ENCODE data around the gene FOLR2. TPM values are rescaled to one million over a fixed set of nuclear protein-coding genes. Genes with fewer than 3 reads are reported as not detected.

FOLR2 gene
- total RNA-seq, 1 donor from 2014 or later, result 18.9 TPM

GRCh38 chr11:72229925-72230763 is 13.6 kb downstream of the FOLR2 start:
- no peak for DNase-seq (ENCODE audit: low spot score)

DNA sequence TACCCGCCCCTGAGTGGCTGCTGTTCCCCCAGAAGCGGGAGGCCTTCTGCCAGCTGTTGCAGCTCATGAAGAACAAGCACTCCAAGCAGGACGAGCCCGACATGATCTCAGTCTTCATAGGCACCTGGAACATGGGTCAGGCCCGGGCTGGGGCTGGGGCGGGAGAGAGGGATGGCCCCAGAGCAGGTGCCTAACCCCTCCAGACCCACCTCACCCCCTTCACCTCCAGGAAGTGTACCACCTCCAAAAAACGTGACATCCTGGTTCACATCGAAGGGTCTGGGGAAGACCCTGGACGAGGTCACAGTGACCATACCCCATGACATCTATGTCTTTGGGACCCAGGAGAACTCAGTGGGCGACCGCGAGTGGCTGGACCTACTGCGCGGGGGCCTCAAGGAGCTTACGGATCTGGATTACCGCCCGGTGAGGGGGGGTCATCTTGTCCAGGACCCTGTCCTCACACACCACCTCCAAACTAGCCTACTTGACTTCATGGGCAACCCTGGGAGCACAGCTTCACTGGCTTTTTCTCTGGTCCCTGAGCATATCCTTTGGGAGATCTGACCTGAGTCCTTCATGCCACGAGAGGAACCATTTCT is 14.3 kb downstream of the FOLR2 start:
- DNase-seq (ENCODE audit: low spot score), result no peak

GRCh38 chr11:72231396-72232259 is 15.0 kb downstream of the FOLR2 start:
- no peak for DNase-seq (ENCODE audit: low spot score)

- no peak for DNase-seq (ENCODE audit: low spot score)
These were observed 15.9 kb downstream of the FOLR2 start for GRCh38 chr11:72232260-72233055.

GRCh38 chr11:72233056-72233772 is 16.6 kb downstream of the FOLR2 start:
- DNase-seq (ENCODE audit: low spot score), result no peak

DNA sequence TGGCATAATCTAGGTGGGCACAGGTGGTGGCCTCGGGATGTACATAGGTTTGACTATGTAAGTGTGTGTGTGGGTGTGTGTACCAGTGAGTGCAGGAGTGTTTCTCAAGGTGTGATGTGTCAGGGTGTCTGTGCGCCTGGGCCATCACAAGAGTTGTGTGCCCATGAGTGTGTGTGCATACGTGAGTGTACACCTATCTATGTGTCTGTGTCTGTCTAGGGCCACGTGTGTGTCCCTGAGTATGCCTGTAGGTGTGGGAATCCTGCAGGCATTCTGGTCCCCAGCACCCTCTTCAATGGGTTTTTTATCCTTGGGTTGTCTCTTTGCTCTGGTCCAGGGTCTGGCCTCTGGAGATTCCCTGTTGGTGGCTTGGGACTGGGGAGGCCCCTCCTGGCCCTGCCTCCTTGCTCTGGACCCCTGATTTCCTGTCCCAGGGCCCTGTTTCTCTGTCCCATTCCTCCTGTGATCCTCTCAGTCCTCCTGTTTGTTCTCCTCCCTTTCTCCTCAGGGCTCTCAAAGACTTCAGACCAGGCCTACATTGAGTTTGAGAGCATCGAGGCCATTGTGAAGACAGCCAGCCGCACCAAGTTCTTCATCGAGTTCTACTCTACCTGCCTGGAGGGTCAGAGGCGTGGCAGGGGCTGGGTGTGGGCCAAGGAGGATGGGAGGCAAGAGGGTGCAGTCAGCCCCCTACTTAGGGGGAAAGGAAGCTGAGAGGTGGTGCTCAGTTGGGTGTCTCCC is 17.3 kb downstream of the FOLR2 start:
- no peak for DNase-seq (ENCODE audit: low spot score)

- DNase-seq (ENCODE audit: low spot score), result no peak
These were observed 17.9 kb downstream of the FOLR2 start for GRCh38 chr11:72234514-72234830.

DNA sequence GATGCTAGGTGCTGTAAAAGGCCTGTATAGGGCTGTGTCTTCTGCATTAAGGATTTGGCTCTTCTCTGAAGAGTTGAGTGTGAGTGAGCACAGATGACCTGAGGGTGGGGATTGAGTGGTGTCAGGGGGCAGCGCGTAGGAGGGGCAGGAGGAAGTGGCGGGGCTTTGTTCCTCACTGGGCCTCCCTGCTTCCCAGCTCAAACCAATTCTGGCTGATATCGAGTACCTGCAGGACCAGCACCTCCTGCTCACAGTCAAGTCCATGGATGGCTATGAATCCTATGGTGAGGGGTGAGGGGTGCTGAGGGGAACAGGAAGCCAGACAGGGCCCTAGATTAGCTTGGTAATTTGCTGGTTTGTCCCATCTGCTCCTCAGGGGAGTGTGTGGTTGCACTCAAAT is 18.3 kb downstream of the FOLR2 start:
- no peak for DNase-seq (ENCODE audit: low spot score)

DNA sequence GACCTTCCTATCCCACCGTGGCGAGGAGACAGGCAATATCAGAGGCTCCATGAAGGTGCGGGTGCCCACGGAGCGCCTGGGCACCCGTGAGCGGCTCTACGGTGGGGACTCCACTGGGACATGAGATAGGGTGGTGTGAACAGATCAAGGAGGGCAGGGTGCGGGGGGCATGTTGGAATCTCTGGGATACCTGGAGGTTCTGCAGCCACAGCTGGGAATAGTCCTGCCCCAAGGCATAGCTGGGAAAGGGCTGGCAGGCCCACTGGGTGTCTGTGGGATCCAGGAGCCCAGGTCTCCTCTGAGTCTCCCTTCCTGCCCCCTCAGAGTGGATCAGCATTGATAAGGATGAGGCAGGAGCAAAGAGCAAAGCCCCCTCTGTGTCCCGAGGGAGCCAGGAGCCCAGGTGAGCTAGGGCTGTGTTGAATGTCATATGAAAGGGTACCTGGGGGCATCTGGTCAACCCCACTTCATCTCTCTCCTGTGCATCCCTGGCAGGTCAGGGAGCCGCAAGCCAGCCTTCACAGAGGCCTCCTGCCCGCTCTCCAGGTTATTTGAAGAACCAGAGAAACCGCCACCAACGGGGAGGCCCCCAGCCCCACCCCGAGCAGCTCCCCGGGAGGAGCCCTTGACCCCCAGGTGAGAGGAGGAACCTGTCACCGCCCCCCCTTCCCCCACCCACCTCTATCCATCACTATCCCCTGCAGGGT is 18.9 kb downstream of the FOLR2 start:
- no peak for DNase-seq (ENCODE audit: low spot score)

DNA sequence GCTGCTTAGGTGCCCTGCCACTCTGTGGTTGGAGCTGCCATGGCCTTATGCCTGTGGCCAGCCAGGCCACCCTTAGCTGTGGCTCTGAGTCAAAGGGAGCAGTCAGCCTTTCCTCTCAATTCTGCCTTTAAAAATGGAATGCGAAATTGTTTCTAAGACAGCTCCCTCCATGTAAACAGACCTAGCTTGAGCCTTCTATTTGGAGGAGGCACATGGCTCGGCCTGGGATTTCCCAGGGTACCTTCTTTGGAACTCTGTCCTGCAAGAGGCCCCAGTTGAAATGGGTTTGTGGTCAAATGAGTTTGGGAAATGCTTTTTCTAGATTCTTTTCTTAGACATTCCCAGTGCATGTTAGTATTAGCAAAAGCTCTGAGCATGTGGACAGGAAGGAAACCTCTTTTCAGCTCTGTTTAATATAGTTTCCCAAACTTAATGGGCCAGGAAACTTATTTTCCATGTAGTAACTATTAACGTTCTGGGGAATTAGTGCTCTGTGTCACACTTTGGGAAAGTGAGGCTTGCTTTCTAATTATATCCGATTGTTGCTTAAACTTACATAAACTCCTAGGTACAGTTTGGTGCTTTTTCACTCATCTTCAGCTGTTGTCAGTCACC is 19.6 kb downstream of the FOLR2 start:
- no peak for DNase-seq (ENCODE audit: low spot score)

- no peak for DNase-seq (ENCODE audit: low spot score)
These were observed 20.1 kb downstream of the FOLR2 start for GRCh38 chr11:72236774-72237111.

DNA sequence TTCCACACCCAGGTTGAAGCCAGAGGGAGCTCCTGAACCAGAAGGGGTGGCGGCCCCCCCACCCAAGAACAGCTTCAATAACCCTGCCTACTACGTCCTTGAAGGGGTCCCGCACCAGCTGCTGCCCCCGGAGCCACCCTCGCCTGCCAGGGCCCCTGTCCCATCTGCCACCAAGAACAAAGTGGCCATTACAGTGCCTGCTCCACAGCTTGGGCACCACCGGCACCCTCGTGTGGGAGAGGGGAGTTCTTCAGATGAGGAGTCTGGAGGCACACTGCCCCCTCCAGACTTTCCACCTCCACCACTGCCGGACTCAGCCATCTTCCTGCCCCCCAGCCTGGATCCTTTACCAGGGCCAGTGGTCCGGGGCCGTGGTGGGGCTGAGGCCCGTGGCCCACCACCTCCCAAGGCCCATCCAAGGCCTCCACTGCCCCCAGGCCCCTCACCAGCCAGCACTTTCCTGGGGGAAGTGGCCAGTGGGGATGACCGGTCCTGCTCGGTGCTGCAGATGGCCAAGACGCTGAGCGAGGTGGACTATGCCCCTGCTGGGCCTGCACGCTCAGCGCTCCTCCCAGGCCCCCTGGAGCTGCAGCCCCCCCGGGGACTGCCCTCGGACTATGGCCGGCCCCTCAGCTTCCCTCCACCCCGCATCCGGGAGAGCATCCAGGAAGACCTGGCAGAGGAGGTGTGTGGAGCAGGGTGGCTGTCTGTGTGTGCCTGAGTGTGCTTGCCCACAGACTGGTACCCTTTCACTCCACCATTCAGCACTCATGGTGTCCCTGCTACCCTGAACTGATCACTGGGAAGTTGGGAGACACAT is 20.7 kb downstream of the FOLR2 start:
- no peak for DNase-seq (ENCODE audit: low spot score)

GRCh38 chr11:72238040-72238450 is 21.5 kb downstream of the FOLR2 start:
- DNase-seq (ENCODE audit: low spot score), result no peak

DNA sequence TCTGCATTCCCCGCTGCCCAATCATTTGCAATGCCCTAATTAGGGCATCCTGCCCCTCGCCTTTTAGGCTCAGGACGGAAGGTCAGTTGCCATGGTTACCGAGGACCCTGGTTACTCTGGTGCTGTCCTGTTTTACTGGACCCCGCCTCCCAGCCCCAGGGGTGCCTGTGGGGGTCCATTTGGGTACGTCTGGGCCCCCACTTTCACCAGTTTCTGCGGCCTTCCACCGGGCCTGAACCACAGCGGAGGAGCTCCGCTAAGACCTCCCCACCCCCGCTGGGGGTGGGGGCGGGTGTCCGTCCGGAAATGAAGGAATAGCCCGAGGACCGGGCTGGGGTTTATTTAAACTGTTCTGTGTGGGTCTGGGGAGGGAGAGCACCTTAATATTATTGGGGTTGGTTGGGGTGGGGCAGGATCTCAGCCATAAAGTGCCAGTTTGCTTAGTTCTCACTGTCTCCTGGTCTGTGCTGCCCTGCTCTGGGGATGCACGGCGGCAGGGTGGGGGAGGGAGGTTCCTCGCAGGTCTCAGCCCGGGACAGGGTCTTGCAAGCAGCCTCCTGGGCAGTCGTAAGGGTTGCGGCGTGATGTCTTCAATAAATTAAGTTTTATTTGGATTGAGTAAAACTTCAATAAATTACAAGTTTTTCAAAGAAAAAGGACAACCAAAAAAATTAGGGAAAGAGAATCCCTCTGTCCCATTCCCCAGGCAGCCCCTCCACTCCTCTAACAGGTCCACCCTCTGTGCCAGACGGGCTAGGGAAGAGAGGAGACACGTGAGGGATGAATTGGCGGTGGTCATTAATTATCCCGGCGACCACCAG is 22.1 kb downstream of the FOLR2 start:
- no peak for DNase-seq (ENCODE audit: low spot score)

- DNase-seq (ENCODE audit: low spot score), result no peak
These were observed 22.8 kb downstream of the FOLR2 start for GRCh38 chr11:72239313-72239848.

GRCh38 chr11:72239849-72240460 is 23.4 kb downstream of the FOLR2 start:
- peak; percentile 49 for DNase-seq (ENCODE audit: low spot score)

Data from mucosa of gallbladder (tissue), 1 donor.